Osteocyte (in vitro differentiated cells): ENCODE measurements around the gene CXCL1. TPM values are rescaled to one million over a fixed set of nuclear protein-coding genes. Genes with fewer than 3 reads are reported as not detected.

Source experiments
- DNase-seq: peaks from one replicate; pipeline ENCODE4 v3.0.0; 2021; ENCODE audit warnings: mixed read lengths; ENCODE audit not compliant: unreplicated experiment; ENCODE audit errors: extremely low spot score
- H3K27ac Mint-ChIP-seq: one replicate; pipeline ENCODE4 v1.8.0; 2021; ENCODE audit warnings: mild to moderate bottlenecking, mixed read lengths; ENCODE audit not compliant: unreplicated experiment
- H3K27me3 Mint-ChIP-seq: one replicate; pipeline ENCODE4 v1.8.0; 2021; ENCODE audit warnings: mixed read lengths; ENCODE audit not compliant: unreplicated experiment
- H3K36me3 Mint-ChIP-seq: one replicate; pipeline ENCODE4 v1.8.0; 2021; ENCODE audit warnings: mixed read lengths; ENCODE audit not compliant: unreplicated experiment
- H3K4me1 Mint-ChIP-seq: one replicate; pipeline ENCODE4 v1.8.0; 2021; ENCODE audit warnings: mixed read lengths; ENCODE audit not compliant: unreplicated experiment
- H3K4me3 Mint-ChIP-seq: one replicate; pipeline ENCODE4 v1.8.0; 2021; ENCODE audit warnings: mild to moderate bottlenecking, moderate library complexity, mixed read lengths; ENCODE audit not compliant: unreplicated experiment
- H3K9me3 Mint-ChIP-seq: one replicate; pipeline ENCODE4 v1.8.0; 2021; ENCODE audit warnings: mixed read lengths; ENCODE audit not compliant: unreplicated experiment
- total RNA-seq: library from RNA; stranded (reverse); gene quantifications from 2 replicates; pipeline ENCODE4 v1.2.1, GENCODE V29; 2021
- TF ChIP-seq, protein P1 (sequence below): fragments of 200-600 bp; sonication (generic); IDR thresholded peaks from 2 replicates; pipeline ENCODE4 v1.5.0; 2021; ENCODE audit warnings: antibody characterized with exemption, mild to moderate bottlenecking, moderate library complexity

CXCL1 gene
- total RNA-seq, 1 donor from 2014 or later: 132 TPM

DNA sequence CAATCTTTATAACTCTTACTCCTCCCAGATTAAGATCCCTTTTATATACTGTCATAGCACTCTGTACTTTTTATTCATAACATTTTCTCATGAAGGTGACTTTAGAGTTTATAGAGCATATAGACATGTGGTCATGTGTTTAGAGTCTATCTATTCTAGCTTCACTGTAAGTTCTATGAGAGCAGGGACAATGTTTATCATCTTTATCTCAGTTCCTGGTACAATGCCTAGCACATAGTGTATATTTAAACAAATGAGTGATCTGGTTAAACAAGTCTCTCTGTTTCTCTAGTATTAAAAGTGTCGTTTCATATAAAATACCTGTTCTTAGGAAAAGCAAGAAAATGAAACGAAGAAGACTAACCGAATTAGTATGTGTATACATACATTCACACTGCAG is 29.5 kb upstream of the CXCL1 start:
- no peak overlapping the region for H3K4me3 Mint-ChIP-seq
- H3K9me3 Mint-ChIP-seq: peaks cover 4% of the 10 kb centered on the region
- H3K4me1 Mint-ChIP-seq: peaks cover 35% of the 10 kb centered on the region
- TF ChIP-seq, protein P1, sequence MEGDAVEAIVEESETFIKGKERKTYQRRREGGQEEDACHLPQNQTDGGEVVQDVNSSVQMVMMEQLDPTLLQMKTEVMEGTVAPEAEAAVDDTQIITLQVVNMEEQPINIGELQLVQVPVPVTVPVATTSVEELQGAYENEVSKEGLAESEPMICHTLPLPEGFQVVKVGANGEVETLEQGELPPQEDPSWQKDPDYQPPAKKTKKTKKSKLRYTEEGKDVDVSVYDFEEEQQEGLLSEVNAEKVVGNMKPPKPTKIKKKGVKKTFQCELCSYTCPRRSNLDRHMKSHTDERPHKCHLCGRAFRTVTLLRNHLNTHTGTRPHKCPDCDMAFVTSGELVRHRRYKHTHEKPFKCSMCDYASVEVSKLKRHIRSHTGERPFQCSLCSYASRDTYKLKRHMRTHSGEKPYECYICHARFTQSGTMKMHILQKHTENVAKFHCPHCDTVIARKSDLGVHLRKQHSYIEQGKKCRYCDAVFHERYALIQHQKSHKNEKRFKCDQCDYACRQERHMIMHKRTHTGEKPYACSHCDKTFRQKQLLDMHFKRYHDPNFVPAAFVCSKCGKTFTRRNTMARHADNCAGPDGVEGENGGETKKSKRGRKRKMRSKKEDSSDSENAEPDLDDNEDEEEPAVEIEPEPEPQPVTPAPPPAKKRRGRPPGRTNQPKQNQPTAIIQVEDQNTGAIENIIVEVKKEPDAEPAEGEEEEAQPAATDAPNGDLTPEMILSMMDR: no peak
- DNase-seq: no peak
- H3K27me3 Mint-ChIP-seq: peaks cover 8% of the 10 kb centered on the region
- H3K36me3 Mint-ChIP-seq: peaks cover 10% of the 10 kb centered on the region
- H3K27ac Mint-ChIP-seq: no peak overlapping the region

GRCh38 chr4:73841243-73841925 is 27.8 kb upstream of the CXCL1 start:
- Mint-ChIP-seq H3K27me3 (peaks cover 10% of the 10 kb centered on the region), H3K4me3 (no peak overlapping the region), H3K9me3 (peaks cover 4% of the 10 kb centered on the region), H3K27ac (no peak overlapping the region), H3K4me1 (peaks cover 33% of the 10 kb centered on the region), H3K36me3 (peaks cover 10% of the 10 kb centered on the region)
- TF ChIP-seq, protein P1: no peak
- DNase-seq: no peak

- no peak for DNase-seq
- Mint-ChIP-seq H3K27me3 (peaks cover 10% of the 10 kb centered on the region), H3K27ac (no peak overlapping the region), H3K9me3 (peaks cover 4% of the 10 kb centered on the region), H3K4me3 (no peak overlapping the region), H3K4me1 (peaks cover 24% of the 10 kb centered on the region), H3K36me3 (peaks cover 10% of the 10 kb centered on the region)
- TF ChIP-seq, protein P1: no peak
Measured at GRCh38 chr4:73842696-73843095, 26.5 kb upstream of the CXCL1 start.

DNA sequence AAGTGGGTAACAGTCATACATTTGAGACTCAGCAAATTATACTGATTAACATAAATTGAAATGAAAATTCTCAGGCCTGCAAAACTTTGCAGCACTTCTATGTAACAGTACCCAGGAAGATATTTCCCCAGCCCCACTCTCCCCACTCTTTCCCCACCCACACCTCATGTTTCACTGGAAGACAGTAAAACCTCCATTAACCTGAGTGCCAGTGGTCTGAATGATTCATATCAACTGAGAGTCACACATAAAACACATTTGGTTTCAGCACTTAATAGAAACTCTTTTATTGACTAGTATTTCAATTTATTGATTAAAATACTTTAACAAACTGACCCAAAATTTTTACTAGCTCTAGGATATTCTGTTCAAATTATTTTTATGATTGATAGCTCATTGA is 25.8 kb upstream of the CXCL1 start:
- H3K27ac Mint-ChIP-seq: no peak overlapping the region
- H3K4me1 Mint-ChIP-seq: peaks cover 21% of the 10 kb centered on the region
- H3K4me3 Mint-ChIP-seq: no peak overlapping the region
- peaks cover 4% of the 10 kb centered on the region for H3K9me3 Mint-ChIP-seq
- TF ChIP-seq, protein P1: no peak
- peaks cover 10% of the 10 kb centered on the region for H3K27me3 Mint-ChIP-seq
- no peak for DNase-seq
- H3K36me3 Mint-ChIP-seq: peaks cover 10% of the 10 kb centered on the region

DNA sequence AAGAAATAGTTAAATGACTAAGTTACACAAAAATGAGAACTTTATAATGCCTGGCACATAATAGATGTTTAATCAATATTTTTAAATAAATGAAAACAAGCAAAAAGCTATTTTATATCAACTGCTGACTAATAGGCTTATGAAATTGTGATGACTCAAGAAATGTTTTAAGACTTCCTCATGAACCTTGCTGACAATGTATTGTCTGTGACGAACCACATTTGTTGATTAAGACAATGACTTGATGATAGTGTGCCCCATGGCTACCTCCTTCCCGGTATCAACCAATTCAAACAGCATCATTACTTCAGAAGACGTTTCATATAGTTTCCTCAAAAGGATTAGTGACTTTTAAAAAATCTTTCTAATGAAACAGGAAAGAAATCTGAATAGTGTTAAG is 24.8 kb upstream of the CXCL1 start:
- no peak for DNase-seq
- TF ChIP-seq, protein P1: no peak

More for the DNA sequence above, 24.8 kb upstream of the CXCL1 start:
- H3K9me3 Mint-ChIP-seq: peaks cover 4% of the 10 kb centered on the region
- peaks cover 10% of the 10 kb centered on the region for H3K36me3 Mint-ChIP-seq
- no peak overlapping the region for H3K27ac Mint-ChIP-seq
- H3K4me1 Mint-ChIP-seq: peaks cover 18% of the 10 kb centered on the region
- H3K4me3 Mint-ChIP-seq: no peak overlapping the region
- peaks cover 10% of the 10 kb centered on the region for H3K27me3 Mint-ChIP-seq
